ENCODE measurements around the gene MYRF. TPM values are rescaled to one million over a fixed set of nuclear protein-coding genes. Genes with fewer than 3 reads are reported as not detected.

MYRF gene
- total and polyA plus RNA-seq, 2 donors from 2014 or later: 6.0 to 36.3 TPM

- Histone ChIP-seq H3K36me3 (ENCODE audit: control insufficient read depth in 2 of 3, insufficient read depth in 3 of 3, low read length in 3 of 3) (peaks cover 0 to 5% (median 1%) of the 10 kb centered on the region in 3 donors), H3K9me3 (ENCODE audit: control insufficient read depth in 2 of 3, insufficient read depth in 1 of 3, low read length in 3 of 3) (no peaks in the 10 kb centered on the region), H3K4me3 (ENCODE audit: low read length in 3 of 3) (no peak overlapping the region), H3K27me3 (ENCODE audit: control insufficient read depth, insufficient read depth, low read length) (no peaks in the 10 kb centered on the region), H3K27ac (ENCODE audit: low read depth in 2 of 2, low read length in 2 of 2) (no peak overlapping the region), H3K4me1 (ENCODE audit: control insufficient read depth in 2 of 3, insufficient read depth in 2 of 3, low read depth in 1 of 3, low read length in 3 of 3) (no peaks in the 10 kb centered on the region), H3K9ac (ENCODE audit: low read length in 3 of 3) (no peak overlapping the region)
- intact Hi-C loops (cut with DNase I): no loop called here
- no peak for TF ChIP-seq CTCF (IDR thresholded peaks at IDR 0.05; ENCODE audit: borderline replicate concordance, extremely low read depth, insufficient read depth)
- FAIRE-seq: no peak
- no peak for DNase-seq
Observed at GRCh38 chr11:61806785-61807184, 54.3 kb downstream of the MYRF start.

GRCh38 chr11:61810671-61811175 is 58.3 kb downstream of the MYRF start:
- intact Hi-C loops (cut with DNase I): no loop called here
- no peak for TF ChIP-seq CTCF (IDR thresholded peaks at IDR 0.05; ENCODE audit: borderline replicate concordance, extremely low read depth, insufficient read depth)
- no peak for DNase-seq
- no peak for FAIRE-seq
- H3K9ac ChIP-seq (ENCODE audit: low read length in 3 of 3): no peak overlapping the region
- no peak overlapping the region for H3K27ac ChIP-seq (ENCODE audit: low read depth in 2 of 2, low read length in 2 of 2)
- H3K4me3 ChIP-seq (ENCODE audit: low read length in 3 of 3): no peak overlapping the region
- no peaks in the 10 kb centered on the region for H3K27me3 ChIP-seq (ENCODE audit: control insufficient read depth, insufficient read depth, low read length)
- H3K36me3 ChIP-seq (ENCODE audit: control insufficient read depth in 2 of 3, insufficient read depth in 3 of 3, low read length in 3 of 3): peaks cover 0 to 3% (median 2%) of the 10 kb centered on the region in 3 donors
- no peaks in the 10 kb centered on the region for H3K9me3 ChIP-seq (ENCODE audit: control insufficient read depth in 2 of 3, insufficient read depth in 1 of 3, low read length in 3 of 3)
- peaks cover 0 to 2% (median 0%) of the 10 kb centered on the region in 3 donors for H3K4me1 ChIP-seq (ENCODE audit: control insufficient read depth in 2 of 3, insufficient read depth in 2 of 3, low read depth in 1 of 3, low read length in 3 of 3)

GRCh38 chr11:61811831-61812230 is 59.4 kb downstream of the MYRF start:
- Histone ChIP-seq H3K9me3 (ENCODE audit: control insufficient read depth in 2 of 3, insufficient read depth in 1 of 3, low read length in 3 of 3) (no peaks in the 10 kb centered on the region), H3K27ac (ENCODE audit: low read depth in 2 of 2, low read length in 2 of 2) (no peak overlapping the region), H3K27me3 (ENCODE audit: control insufficient read depth, insufficient read depth, low read length) (no peaks in the 10 kb centered on the region), H3K4me1 (ENCODE audit: control insufficient read depth in 2 of 3, insufficient read depth in 2 of 3, low read depth in 1 of 3, low read length in 3 of 3) (peaks cover 0 to 6% (median 0%) of the 10 kb centered on the region in 3 donors), H3K4me3 (ENCODE audit: low read length in 3 of 3) (no peak overlapping the region), H3K9ac (ENCODE audit: low read length in 3 of 3) (no peak overlapping the region), H3K36me3 (ENCODE audit: control insufficient read depth in 2 of 3, insufficient read depth in 3 of 3, low read length in 3 of 3) (peaks cover 0 to 3% (median 2%) of the 10 kb centered on the region in 3 donors)
- no peak for DNase-seq
- FAIRE-seq: no peak
- TF ChIP-seq CTCF (IDR thresholded peaks at IDR 0.05; ENCODE audit: borderline replicate concordance, extremely low read depth, insufficient read depth): no peak
- intact Hi-C loops (cut with DNase I): no loop called here
